ENCODE data around the gene FOLR3.
A peak's percentile ranks its signal among the peaks of the same experiment; 100 is the strongest.
"Not testable (repeated sequence)": the region's sequence is repeated elsewhere in the genome, so short reads cannot be mapped to it uniquely, and the experiment has no call there.

FOLR3 gene

GRCh38 chr11:72135473-72135872 lies at the start of gene FOLR3:
Gene FOLR3, plus strand, starts transcription at chr11:72135725. Its CDS starts 228 bp downstream, at chr11:72135953.
- not testable (repeated sequence) for H3K27me3 ChIP-seq (replicated peaks; ENCODE audit: control insufficient read depth, insufficient read depth, low read length); DNase-seq (ENCODE audit: extremely low read depth, insufficient read length); H3K36me3 ChIP-seq (ENCODE audit: control insufficient read depth, insufficient read depth, low read length); H3K4me3 ChIP-seq (replicated peaks; ENCODE audit: low read depth, low read length)

DNA sequence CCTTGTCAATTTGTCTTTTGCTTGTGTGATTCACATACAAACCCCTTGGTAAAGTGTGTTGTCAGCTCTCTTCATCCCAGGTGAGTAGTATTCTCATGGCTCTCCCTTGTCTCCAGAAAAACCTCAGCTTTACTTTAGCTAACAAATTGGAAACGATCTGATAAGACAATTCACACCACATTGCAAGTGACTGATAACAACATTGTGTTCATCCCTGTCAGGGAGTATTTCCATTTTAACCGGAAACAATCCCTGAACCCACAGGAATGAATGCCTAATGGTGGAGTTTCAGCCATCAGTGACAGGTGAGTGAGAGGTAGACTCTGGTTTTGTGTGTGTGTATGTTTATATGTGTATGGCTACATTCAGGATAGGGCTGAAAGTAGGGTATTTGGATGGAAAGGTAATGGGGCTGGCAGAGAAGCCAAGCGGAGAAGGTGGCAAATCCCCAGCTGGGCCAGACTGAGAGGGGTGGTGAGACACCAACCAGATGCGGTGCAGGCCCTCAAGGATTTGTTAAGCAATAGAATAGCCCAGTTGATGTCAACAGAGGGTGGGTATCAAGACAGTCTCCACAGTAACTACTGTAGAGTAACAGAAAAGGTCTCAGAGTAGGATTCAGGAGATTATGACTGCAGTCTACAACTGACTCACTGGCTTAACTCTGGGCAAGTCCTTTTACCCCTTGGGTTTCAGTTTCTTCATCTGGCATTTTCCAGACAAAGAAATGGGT lies 47.3 kb upstream of the FOLR3 start:
- TF ChIP-seq, protein P1, sequence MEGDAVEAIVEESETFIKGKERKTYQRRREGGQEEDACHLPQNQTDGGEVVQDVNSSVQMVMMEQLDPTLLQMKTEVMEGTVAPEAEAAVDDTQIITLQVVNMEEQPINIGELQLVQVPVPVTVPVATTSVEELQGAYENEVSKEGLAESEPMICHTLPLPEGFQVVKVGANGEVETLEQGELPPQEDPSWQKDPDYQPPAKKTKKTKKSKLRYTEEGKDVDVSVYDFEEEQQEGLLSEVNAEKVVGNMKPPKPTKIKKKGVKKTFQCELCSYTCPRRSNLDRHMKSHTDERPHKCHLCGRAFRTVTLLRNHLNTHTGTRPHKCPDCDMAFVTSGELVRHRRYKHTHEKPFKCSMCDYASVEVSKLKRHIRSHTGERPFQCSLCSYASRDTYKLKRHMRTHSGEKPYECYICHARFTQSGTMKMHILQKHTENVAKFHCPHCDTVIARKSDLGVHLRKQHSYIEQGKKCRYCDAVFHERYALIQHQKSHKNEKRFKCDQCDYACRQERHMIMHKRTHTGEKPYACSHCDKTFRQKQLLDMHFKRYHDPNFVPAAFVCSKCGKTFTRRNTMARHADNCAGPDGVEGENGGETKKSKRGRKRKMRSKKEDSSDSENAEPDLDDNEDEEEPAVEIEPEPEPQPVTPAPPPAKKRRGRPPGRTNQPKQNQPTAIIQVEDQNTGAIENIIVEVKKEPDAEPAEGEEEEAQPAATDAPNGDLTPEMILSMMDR (IDR thresholded peaks at IDR 0.05; ENCODE audit: insufficient read depth, low read length, poor library complexity, severe bottlenecking), result no peak
- DNase-seq (ENCODE audit: extremely low read depth, insufficient read length), result no peak
- Histone ChIP-seq H3K27me3 (replicated peaks; ENCODE audit: control insufficient read depth, insufficient read depth, low read length) (no peaks in the 10 kb centered on the region), H3K4me3 (replicated peaks; ENCODE audit: low read depth, low read length) (no peak overlapping the region), H3K36me3 (ENCODE audit: control insufficient read depth, insufficient read depth, low read length) (peaks cover 2% of the 10 kb centered on the region)

DNA sequence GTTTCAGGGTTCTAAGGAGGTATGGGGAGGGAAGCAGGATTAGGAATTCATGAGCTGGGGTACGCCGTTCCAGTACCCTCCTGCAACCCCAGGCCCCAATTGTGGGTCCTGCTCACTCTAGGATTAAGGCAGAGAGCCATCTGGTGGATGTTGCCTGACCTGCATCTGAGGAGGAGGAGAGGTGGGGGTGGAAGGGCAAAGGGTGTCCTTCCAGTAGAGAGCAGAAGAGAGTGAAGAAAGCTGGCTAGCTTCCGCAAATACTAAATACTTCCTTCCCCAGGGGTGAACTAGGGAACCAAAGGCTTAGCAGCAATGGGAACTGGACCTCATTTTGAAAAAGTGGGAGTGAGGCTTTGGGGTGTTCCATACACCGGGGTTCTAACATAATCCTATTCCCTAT lies 44.2 kb upstream of the FOLR3 start:
- DNase-seq (ENCODE audit: extremely low read depth, insufficient read length), result peak; percentile 28
- Histone ChIP-seq H3K4me3 (replicated peaks; ENCODE audit: low read depth, low read length) (no peak overlapping the region), H3K27me3 (replicated peaks; ENCODE audit: control insufficient read depth, insufficient read depth, low read length) (no peaks in the 10 kb centered on the region), H3K36me3 (ENCODE audit: control insufficient read depth, insufficient read depth, low read length) (peaks cover 12% of the 10 kb centered on the region)
- TF ChIP-seq, protein P1 (IDR thresholded peaks at IDR 0.05; ENCODE audit: insufficient read depth, low read length, poor library complexity, severe bottlenecking), result peak; percentile 83

DNA sequence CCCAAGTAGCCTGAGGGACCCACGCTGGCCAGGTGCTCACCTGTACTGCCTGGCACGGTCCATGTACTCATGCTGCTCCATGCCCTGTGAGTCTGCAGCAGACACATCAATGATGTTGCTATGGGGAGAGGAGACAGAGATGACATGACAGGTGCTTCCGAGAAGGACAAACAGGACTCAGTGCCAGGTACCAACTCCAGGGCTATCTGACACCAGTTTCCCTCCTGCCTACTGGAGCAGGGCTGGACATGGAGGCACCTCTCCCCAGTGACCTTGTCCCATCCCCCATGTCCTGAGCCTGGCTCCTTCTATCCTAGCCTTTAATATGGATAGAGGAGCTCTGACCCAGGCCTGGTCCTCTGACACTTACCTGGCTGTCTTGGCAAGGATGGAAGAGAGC lies 36.8 kb upstream of the FOLR3 start:
- H3K4me3 ChIP-seq (replicated peaks; ENCODE audit: low read depth, low read length), result no peak overlapping the region
- TF ChIP-seq, protein P1 (IDR thresholded peaks at IDR 0.05; ENCODE audit: insufficient read depth, low read length, poor library complexity, severe bottlenecking), result no peak
- peaks cover 27% of the 10 kb centered on the region for H3K36me3 ChIP-seq (ENCODE audit: control insufficient read depth, insufficient read depth, low read length)
- H3K27me3 ChIP-seq (replicated peaks; ENCODE audit: control insufficient read depth, insufficient read depth, low read length), result no peaks in the 10 kb centered on the region
- DNase-seq (ENCODE audit: extremely low read depth, insufficient read length), result no peak

DNA sequence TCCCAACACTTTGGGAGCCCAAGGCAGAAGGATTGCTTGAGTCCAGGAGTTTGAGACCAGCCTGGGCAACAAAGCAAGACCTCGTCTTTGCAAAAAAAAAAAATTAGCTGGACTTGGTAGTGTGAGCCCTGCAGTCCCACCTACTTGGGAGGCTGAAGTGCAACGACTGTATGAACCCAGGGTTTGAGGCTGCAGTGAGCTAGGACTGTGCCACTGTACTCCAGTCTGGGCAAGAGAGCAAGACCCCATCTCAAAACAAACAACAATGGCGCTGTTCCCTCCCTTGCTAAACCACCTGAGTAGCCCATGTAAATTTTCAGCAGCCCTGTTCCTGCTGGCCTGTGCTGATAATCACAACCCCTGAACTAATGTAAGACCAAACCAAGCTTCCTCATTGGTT lies 35.5 kb upstream of the FOLR3 start:
- Histone ChIP-seq H3K4me3 (replicated peaks; ENCODE audit: low read depth, low read length) (no peak overlapping the region), H3K36me3 (ENCODE audit: control insufficient read depth, insufficient read depth, low read length) (peaks cover 23% of the 10 kb centered on the region), H3K27me3 (replicated peaks; ENCODE audit: control insufficient read depth, insufficient read depth, low read length) (no peaks in the 10 kb centered on the region)
- no peak for DNase-seq (ENCODE audit: extremely low read depth, insufficient read length)
- TF ChIP-seq, protein P1 (IDR thresholded peaks at IDR 0.05; ENCODE audit: insufficient read depth, low read length, poor library complexity, severe bottlenecking), result no peak

DNA sequence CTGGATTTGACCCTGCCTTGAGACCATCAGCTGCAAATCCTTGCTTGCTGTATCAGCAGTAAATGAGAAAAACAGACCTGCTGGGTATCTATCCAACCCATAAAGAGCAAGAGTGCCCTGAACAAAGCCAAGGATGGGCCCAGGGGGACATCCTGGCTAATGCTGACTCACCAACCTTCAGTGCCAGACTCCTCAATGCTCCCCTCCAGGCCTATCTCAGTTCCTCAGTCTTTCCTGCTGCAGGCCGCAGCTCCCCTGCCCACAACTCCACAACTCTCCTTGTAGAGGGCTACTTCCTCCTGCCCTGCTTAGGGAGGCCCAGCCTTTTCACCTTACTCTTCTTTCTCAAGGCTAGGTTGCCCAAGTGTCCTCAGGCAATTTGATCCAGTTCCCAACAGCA lies 35.1 kb upstream of the FOLR3 start:
- no peak for DNase-seq (ENCODE audit: extremely low read depth, insufficient read length)
- Histone ChIP-seq H3K36me3 (ENCODE audit: control insufficient read depth, insufficient read depth, low read length) (peaks cover 21% of the 10 kb centered on the region), H3K27me3 (replicated peaks; ENCODE audit: control insufficient read depth, insufficient read depth, low read length) (no peaks in the 10 kb centered on the region), H3K4me3 (replicated peaks; ENCODE audit: low read depth, low read length) (no peak overlapping the region)
- TF ChIP-seq, protein P1 (IDR thresholded peaks at IDR 0.05; ENCODE audit: insufficient read depth, low read length, poor library complexity, severe bottlenecking), result no peak

Data from GM06990 (cell line).